C4-2B (cell line): ENCODE results near the gene SLC25A1.
"Not testable (repeated sequence)": the region's sequence is repeated elsewhere in the genome, so short reads cannot be mapped to it uniquely, and the experiment has no call there.

ENCODE experiments used
- H3K27ac ChIP-seq: fragments of 450-650 bp; 2 replicates; pipeline ENCODE4 v1.5.1; 2017
- CTCF ChIP-seq: fragments of 450-650 bp; conservative IDR thresholded peaks from 2 replicates; pipeline ENCODE4 v1.5.1; 2017; ENCODE audit warnings: mild to moderate bottlenecking
- ZFX ChIP-seq: fragments of 450-650 bp; IDR thresholded peaks from 2 replicates; pipeline ENCODE4 v1.6.1; 2017

Gene SLC25A1

DNA sequence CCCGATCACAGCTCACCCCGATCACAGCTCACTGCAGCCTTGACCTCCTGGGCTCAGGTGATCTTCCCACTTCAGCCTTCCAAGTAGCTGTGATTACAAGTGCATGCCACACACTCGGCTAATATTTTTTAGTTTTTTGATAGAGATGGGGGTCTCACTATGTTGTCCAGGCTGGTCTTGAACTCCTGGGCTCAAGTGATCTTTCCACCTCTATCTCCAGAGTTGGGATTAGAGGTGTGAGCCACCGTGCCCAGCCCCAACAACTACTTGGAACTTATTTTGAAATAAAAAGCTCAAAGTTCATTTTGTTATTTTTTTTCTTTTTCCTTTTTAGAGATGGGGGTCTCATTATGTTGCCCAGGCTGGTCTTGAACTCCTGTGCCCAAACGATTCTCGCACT, 27.8 kb upstream of the SLC25A1 start:
- no peak overlapping the region for H3K27ac ChIP-seq
- TF ChIP-seq CTCF (no peak), ZFX (no peak)

DNA sequence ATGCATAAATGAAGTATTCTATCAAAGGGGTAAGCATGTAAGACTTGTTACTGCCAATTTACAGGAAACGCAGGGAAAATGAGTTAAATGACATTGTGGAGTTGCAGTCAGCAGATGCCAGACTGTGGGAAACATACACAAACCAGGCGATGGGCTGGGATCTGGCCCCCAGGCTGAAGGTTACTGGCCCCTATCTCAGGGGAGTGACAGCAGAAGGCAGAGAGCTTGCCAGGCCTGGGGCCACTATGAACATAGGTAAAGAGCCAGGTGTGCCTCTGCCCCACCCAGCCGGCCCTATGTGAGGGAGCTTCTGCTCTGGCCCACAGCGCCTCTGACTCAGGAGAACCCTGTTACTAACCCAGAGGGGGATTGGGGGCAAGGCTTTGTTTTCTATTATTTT, 26.1 kb upstream of the SLC25A1 start:
- no peak overlapping the region for H3K27ac ChIP-seq
- TF ChIP-seq CTCF (no peak), ZFX (no peak)

DNA sequence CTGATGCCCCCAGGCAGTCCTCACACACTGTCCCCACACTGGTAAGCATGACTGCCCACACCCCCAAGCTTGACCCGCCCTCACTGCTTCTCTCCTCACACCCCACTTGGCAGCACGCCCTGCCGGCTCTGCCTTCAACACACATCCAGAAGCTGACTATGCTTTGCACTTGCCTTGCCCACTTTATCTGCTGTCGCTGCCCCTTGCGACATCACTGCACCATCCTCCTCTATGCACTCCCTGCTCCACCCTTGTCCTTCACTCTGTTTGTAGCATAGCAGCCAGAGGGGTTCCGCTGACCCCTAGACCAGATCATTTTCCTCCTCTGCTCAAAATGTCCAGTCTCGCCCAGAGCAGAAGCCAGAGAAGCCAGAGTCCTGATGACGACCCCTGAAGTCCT, 25.3 kb upstream of the SLC25A1 start:
- TF ChIP-seq CTCF (no peak), ZFX (no peak)
- H3K27ac ChIP-seq, result no peak overlapping the region

DNA sequence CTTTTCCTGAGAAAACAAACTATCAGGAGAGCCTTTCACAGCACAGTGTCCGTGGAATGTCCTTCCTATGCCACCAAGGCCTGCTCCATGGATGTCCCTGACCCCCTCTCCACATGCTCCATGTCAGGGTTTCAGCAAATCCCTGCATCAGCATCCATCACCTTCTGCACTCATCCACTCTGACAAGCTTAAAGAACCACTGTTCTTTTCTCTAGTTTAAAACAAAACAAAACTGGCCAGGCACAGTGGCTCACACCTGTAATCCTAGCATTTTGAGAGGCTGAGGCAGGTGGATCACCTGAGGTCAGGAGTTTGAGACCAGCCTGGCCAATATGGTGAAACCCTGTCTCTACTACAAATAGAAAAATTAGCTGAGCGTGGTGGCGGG, 24.3 kb upstream of the SLC25A1 start:
- not testable (repeated sequence) for H3K27ac ChIP-seq

- H3K27ac ChIP-seq, result no peak overlapping the region
- TF ChIP-seq ZFX, result no peak
- no peak for TF ChIP-seq CTCF
These were observed 23.6 kb upstream of the SLC25A1 start for GRCh38 chr22:19201869-19202798.

GRCh38 chr22:19201130-19201868, 22.8 kb upstream of the SLC25A1 start:
- H3K27ac ChIP-seq, result no peak overlapping the region
- TF ChIP-seq CTCF (no peak), ZFX (no peak)

DNA sequence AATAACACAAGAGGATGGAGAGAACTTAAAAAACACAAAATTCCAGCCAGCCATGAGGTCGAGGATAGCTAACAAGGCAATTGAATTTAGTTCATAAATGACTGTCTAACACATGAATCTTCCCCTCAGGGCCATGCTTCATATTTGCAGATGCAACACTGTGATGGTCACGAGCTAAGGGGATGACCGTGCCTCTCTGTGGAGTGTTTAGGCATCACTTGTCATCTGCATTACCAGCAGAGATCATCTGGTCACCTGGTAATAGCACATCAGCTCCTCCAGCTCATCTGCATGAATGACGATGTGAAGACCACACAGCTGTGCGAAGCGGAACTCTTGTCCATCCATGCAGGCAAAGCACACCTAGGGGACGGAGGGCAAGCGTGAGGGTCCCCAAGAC, 20.9 kb upstream of the SLC25A1 start:
- no peak for TF ChIP-seq ZFX
- TF ChIP-seq CTCF, result no peak
- H3K27ac ChIP-seq, result no peak overlapping the region
